Umbilical cord (tissue), 2 donors: Measurements from ENCODE around the gene DLGAP3. TPM values are rescaled to one million over a fixed set of nuclear protein-coding genes. Genes with fewer than 3 reads are reported as not detected.
"Not testable (repeated sequence)": the region's sequence is repeated elsewhere in the genome, so short reads cannot be mapped to it uniquely, and the experiment has no call there.

Source experiments
- DNase-seq: peaks from one replicate; pipeline ENCODE4 v3.0.0-alpha.2; 2015; ENCODE audit warnings: low spot score
- total RNA-seq: library from RNA; depleted of rRNA; stranded (reverse); fragments of >200 nt; gene quantifications from one replicate; pipeline ENCODE4 v1.2.3, GENCODE V29; 2014; ENCODE audit warnings: low replicate concordance; ENCODE audit not compliant: insufficient read depth

DLGAP3 gene
- 0.24 TPM for total RNA-seq

GRCh38 chr1:34929497-34929852, at the start of gene DLGAP3:
Gene DLGAP3 (minus strand): TSS chr1:34929650. CDS start chr1:34905383, 24,267 bp downstream.
- no peak for DNase-seq

- DNase-seq: peak; percentile 30
Observed at GRCh38 chr1:34978921-34979320, 49.5 kb upstream of the DLGAP3 start.

GRCh38 chr1:34977858-34978257, 48.4 kb upstream of the DLGAP3 start:
- no peak for DNase-seq

GRCh38 chr1:34977210-34977471, 47.7 kb upstream of the DLGAP3 start:
- DNase-seq: no peak

GRCh38 chr1:34976384-34977209, 47.1 kb upstream of the DLGAP3 start:
- no peak for DNase-seq

GRCh38 chr1:34975771-34976170, 46.3 kb upstream of the DLGAP3 start:
- DNase-seq: no peak

- DNase-seq: no peak
Observed at GRCh38 chr1:34975338-34975737, 45.9 kb upstream of the DLGAP3 start.

GRCh38 chr1:34974626-34975025, 45.2 kb upstream of the DLGAP3 start:
- no peak for DNase-seq

GRCh38 chr1:34973326-34973725, 43.9 kb upstream of the DLGAP3 start:
- no peak for DNase-seq

- no peak for DNase-seq
Observed at GRCh38 chr1:34970829-34971228, 41.4 kb upstream of the DLGAP3 start.

- DNase-seq: no peak
Observed at GRCh38 chr1:34970220-34970735, 40.8 kb upstream of the DLGAP3 start.

GRCh38 chr1:34968297-34968696, 38.8 kb upstream of the DLGAP3 start:
- not testable (repeated sequence) for DNase-seq

- not testable (repeated sequence) for DNase-seq
Observed at GRCh38 chr1:34967672-34968071, 38.2 kb upstream of the DLGAP3 start.

- no peak for DNase-seq
Observed at GRCh38 chr1:34965597-34965996, 36.1 kb upstream of the DLGAP3 start.

GRCh38 chr1:34950428-34950827, 21.0 kb upstream of the DLGAP3 start:
- DNase-seq: no peak

- DNase-seq: not testable (repeated sequence)
Observed at GRCh38 chr1:34948739-34949138, 19.3 kb upstream of the DLGAP3 start.

GRCh38 chr1:34947641-34948314, 18.3 kb upstream of the DLGAP3 start:
- DNase-seq: not testable (repeated sequence)

- no peak for DNase-seq
Observed at GRCh38 chr1:34946211-34946610, 16.8 kb upstream of the DLGAP3 start.

- not testable (repeated sequence) for DNase-seq
Observed at GRCh38 chr1:34941798-34942197, 12.3 kb upstream of the DLGAP3 start.

- DNase-seq: no peak
Observed at GRCh38 chr1:34930702-34931071, 1.2 kb upstream of the DLGAP3 start.

GRCh38 chr1:34929853-34930701, 627 bp upstream of the DLGAP3 start:
- no peak for DNase-seq
